IPS-18c (cell line): Measurements from ENCODE around the gene IL18R1.

Source experiments
- H3K4me3 ChIP-seq: 2 replicates; pipeline ENCODE4 v1.7.0; 2013; ENCODE audit warnings: low read depth, mild to moderate bottlenecking, low read length, moderate library complexity; ENCODE audit not compliant: insufficient read depth
- H3K9me3 ChIP-seq: one replicate; pipeline ENCODE4 v1.6.1; 2013; ENCODE audit warnings: mild to moderate bottlenecking, low read length, moderate library complexity; ENCODE audit not compliant: control insufficient read depth, insufficient read depth

IL18R1 gene

GRCh38 chr2:102337481-102338386 lies 17.9 kb upstream of the IL18R1 start:
- H3K4me3 ChIP-seq: no peak overlapping the region

GRCh38 chr2:102340778-102341177 lies 14.8 kb upstream of the IL18R1 start:
- H3K9me3 ChIP-seq: no peaks in the 10 kb centered on the region
- no peak overlapping the region for H3K4me3 ChIP-seq

More at GRCh38 chr2:102337481-102338386, 17.9 kb upstream of the IL18R1 start:
- H3K9me3 ChIP-seq: no peaks in the 10 kb centered on the region

GRCh38 chr2:102342888-102343287 lies 12.7 kb upstream of the IL18R1 start:
- H3K4me3 ChIP-seq: no peak overlapping the region

GRCh38 chr2:102344397-102344796 lies 11.2 kb upstream of the IL18R1 start:
- no peaks in the 10 kb centered on the region for H3K9me3 ChIP-seq

More at GRCh38 chr2:102342888-102343287, 12.7 kb upstream of the IL18R1 start:
- H3K9me3 ChIP-seq: no peaks in the 10 kb centered on the region

GRCh38 chr2:102345329-102345920 lies 10.2 kb upstream of the IL18R1 start:
- no peaks in the 10 kb centered on the region for H3K9me3 ChIP-seq
- H3K4me3 ChIP-seq: no peak overlapping the region

More at GRCh38 chr2:102344397-102344796, 11.2 kb upstream of the IL18R1 start:
- no peak overlapping the region for H3K4me3 ChIP-seq

- Histone ChIP-seq H3K4me3 (no peak overlapping the region), H3K9me3 (no peaks in the 10 kb centered on the region)
Measured at GRCh38 chr2:102346381-102347130, 9.0 kb upstream of the IL18R1 start.

GRCh38 chr2:102350137-102350793 lies 5.3 kb upstream of the IL18R1 start:
- Histone ChIP-seq H3K4me3 (no peak overlapping the region), H3K9me3 (no peaks in the 10 kb centered on the region)

- Histone ChIP-seq H3K9me3 (no peaks in the 10 kb centered on the region), H3K4me3 (peak overlapping the region; percentile 69; the same call in 1 of the 2 replicates)
Measured at GRCh38 chr2:102356381-102356712, 751 bp downstream of the IL18R1 start.

- no peak overlapping the region for H3K4me3 ChIP-seq
- H3K9me3 ChIP-seq: no peaks in the 10 kb centered on the region
Measured at GRCh38 chr2:102356741-102357140, 1.1 kb downstream of the IL18R1 start.

GRCh38 chr2:102357937-102358336 lies 2.3 kb downstream of the IL18R1 start:
- Histone ChIP-seq H3K9me3 (no peaks in the 10 kb centered on the region), H3K4me3 (no peak overlapping the region)

GRCh38 chr2:102358496-102358895 lies 2.9 kb downstream of the IL18R1 start:
- H3K9me3 ChIP-seq: no peaks in the 10 kb centered on the region
- H3K4me3 ChIP-seq: no peak overlapping the region

GRCh38 chr2:102359527-102359926 lies 3.9 kb downstream of the IL18R1 start:
- Histone ChIP-seq H3K9me3 (no peaks in the 10 kb centered on the region), H3K4me3 (no peak overlapping the region)

GRCh38 chr2:102361632-102362241 lies 6.1 kb downstream of the IL18R1 start:
- Histone ChIP-seq H3K4me3 (no peak overlapping the region), H3K9me3 (peaks cover 13% of the 10 kb centered on the region)

- Histone ChIP-seq H3K4me3 (no peak overlapping the region), H3K9me3 (peaks cover 17% of the 10 kb centered on the region)
Measured at GRCh38 chr2:102365763-102366162, 10.2 kb downstream of the IL18R1 start.

- Histone ChIP-seq H3K9me3 (peaks cover 17% of the 10 kb centered on the region), H3K4me3 (no peak overlapping the region)
Measured at GRCh38 chr2:102366406-102367112, 11.0 kb downstream of the IL18R1 start.

- Histone ChIP-seq H3K4me3 (no peak overlapping the region), H3K9me3 (peaks cover 17% of the 10 kb centered on the region)
Measured at GRCh38 chr2:102367331-102367971, 11.9 kb downstream of the IL18R1 start.
